Measurements from ENCODE around the gene MDH2.

DNA sequence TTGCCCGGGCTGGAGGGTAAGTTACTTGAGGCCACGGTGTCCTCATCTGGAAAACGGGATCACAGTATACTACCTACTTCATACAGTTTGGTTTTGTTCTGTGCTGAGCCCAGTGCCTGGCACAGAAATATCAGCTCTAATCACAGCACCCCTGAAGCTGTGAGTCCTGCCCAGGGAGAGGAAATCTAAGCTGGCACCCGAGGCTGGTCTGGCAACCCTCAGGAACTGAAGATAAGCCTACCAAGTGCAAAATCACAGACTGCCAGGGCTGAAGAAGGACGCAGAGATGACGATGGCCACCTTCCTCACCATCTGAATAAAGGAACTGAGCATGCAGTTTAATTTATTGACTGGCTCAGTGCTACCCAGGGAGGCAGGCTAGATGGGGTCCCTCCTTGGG, 45.8 kb upstream of the MDH2 start:
- TF ChIP-seq CTCF (conservative IDR thresholded peaks at IDR 0.05; ENCODE audit: low read depth in 2 of 2) (no peak), POLR2AphosphoS5 (IDR thresholded peaks at IDR 0.05; ENCODE audit: low read depth) (no peak), EZH2 (IDR thresholded peaks at IDR 0.05; ENCODE audit: low read depth, unreplicated experiment) (no peak), STAT1 (IDR thresholded peaks at IDR 0.05; ENCODE audit: unreplicated experiment) (no peak), EZH2phosphoT487 (IDR thresholded peaks at IDR 0.05; ENCODE audit: unreplicated experiment) (no peak), ETS1 (IDR thresholded peaks at IDR 0.05) (no peak), ZNF331 (CRISPR knock-in tag; IDR thresholded peaks at IDR 0.05; ENCODE audit: low read depth) (no peak), JUNB (IDR thresholded peaks at IDR 0.05; ENCODE audit: unreplicated experiment) (no peak), CREB1 (CRISPR knock-in tag; IDR thresholded peaks at IDR 0.05; ENCODE audit: low read depth) (no peak), NANOG (IDR thresholded peaks at IDR 0.05; ENCODE audit: borderline replicate concordance) (no peak), ZNF114 (CRISPR knock-in tag; IDR thresholded peaks at IDR 0.05) (no peak)
- TF ChIP-seq, protein P1, sequence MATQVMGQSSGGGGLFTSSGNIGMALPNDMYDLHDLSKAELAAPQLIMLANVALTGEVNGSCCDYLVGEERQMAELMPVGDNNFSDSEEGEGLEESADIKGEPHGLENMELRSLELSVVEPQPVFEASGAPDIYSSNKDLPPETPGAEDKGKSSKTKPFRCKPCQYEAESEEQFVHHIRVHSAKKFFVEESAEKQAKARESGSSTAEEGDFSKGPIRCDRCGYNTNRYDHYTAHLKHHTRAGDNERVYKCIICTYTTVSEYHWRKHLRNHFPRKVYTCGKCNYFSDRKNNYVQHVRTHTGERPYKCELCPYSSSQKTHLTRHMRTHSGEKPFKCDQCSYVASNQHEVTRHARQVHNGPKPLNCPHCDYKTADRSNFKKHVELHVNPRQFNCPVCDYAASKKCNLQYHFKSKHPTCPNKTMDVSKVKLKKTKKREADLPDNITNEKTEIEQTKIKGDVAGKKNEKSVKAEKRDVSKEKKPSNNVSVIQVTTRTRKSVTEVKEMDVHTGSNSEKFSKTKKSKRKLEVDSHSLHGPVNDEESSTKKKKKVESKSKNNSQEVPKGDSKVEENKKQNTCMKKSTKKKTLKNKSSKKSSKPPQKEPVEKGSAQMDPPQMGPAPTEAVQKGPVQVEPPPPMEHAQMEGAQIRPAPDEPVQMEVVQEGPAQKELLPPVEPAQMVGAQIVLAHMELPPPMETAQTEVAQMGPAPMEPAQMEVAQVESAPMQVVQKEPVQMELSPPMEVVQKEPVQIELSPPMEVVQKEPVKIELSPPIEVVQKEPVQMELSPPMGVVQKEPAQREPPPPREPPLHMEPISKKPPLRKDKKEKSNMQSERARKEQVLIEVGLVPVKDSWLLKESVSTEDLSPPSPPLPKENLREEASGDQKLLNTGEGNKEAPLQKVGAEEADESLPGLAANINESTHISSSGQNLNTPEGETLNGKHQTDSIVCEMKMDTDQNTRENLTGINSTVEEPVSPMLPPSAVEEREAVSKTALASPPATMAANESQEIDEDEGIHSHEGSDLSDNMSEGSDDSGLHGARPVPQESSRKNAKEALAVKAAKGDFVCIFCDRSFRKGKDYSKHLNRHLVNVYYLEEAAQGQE (IDR thresholded peaks at IDR 0.05; ENCODE audit: unreplicated experiment): no peak
- TF ChIP-seq, protein P2, sequence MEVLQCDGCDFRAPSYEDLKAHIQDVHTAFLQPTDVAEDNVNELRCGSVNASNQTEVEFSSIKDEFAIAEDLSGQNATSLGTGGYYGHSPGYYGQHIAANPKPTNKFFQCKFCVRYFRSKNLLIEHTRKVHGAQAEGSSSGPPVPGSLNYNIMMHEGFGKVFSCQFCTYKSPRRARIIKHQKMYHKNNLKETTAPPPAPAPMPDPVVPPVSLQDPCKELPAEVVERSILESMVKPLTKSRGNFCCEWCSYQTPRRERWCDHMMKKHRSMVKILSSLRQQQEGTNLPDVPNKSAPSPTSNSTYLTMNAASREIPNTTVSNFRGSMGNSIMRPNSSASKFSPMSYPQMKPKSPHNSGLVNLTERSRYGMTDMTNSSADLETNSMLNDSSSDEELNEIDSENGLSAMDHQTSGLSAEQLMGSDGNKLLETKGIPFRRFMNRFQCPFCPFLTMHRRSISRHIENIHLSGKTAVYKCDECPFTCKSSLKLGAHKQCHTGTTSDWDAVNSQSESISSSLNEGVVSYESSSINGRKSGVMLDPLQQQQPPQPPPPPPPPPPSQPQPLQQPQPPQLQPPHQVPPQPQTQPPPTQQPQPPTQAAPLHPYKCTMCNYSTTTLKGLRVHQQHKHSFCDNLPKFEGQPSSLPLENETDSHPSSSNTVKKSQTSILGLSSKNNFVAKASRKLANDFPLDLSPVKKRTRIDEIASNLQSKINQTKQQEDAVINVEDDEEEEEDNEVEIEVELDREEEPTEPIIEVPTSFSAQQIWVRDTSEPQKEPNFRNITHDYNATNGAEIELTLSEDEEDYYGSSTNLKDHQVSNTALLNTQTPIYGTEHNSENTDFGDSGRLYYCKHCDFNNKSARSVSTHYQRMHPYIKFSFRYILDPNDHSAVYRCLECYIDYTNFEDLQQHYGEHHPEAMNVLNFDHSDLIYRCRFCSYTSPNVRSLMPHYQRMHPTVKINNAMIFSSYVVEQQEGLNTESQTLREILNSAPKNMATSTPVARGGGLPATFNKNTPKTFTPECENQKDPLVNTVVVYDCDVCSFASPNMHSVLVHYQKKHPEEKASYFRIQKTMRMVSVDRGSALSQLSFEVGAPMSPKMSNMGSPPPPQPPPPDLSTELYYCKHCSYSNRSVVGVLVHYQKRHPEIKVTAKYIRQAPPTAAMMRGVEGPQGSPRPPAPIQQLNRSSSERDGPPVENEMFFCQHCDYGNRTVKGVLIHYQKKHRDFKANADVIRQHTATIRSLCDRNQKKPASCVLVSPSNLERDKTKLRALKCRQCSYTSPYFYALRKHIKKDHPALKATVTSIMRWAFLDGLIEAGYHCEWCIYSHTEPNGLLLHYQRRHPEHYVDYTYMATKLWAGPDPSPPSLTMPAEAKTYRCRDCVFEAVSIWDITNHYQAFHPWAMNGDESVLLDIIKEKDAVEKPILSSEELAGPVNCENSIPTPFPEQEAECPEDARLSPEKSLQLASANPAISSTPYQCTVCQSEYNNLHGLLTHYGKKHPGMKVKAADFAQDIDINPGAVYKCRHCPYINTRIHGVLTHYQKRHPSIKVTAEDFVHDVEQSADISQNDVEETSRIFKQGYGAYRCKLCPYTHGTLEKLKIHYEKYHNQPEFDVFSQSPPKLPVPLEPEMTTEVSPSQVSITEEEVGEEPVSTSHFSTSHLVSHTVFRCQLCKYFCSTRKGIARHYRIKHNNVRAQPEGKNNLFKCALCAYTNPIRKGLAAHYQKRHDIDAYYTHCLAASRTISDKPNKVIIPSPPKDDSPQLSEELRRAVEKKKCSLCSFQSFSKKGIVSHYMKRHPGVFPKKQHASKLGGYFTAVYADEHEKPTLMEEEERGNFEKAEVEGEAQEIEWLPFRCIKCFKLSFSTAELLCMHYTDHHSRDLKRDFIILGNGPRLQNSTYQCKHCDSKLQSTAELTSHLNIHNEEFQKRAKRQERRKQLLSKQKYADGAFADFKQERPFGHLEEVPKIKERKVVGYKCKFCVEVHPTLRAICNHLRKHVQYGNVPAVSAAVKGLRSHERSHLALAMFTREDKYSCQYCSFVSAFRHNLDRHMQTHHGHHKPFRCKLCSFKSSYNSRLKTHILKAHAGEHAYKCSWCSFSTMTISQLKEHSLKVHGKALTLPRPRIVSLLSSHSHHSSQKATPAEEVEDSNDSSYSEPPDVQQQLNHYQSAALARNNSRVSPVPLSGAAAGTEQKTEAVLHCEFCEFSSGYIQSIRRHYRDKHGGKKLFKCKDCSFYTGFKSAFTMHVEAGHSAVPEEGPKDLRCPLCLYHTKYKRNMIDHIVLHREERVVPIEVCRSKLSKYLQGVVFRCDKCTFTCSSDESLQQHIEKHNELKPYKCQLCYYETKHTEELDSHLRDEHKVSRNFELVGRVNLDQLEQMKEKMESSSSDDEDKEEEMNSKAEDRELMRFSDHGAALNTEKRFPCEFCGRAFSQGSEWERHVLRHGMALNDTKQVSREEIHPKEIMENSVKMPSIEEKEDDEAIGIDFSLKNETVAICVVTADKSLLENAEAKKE (CRISPR knock-in tag; IDR thresholded peaks at IDR 0.05): no peak
